Neural crest cell (in vitro differentiated cells): ENCODE data around the gene PANX1. TPM values are rescaled to one million over a fixed set of nuclear protein-coding genes. Genes with fewer than 3 reads are reported as not detected.

Experiments used
- DNase-seq: peaks from one replicate; pipeline ENCODE4 v3.0.0; 2021; ENCODE audit warnings: low read depth, mixed read lengths, low spot score
- H3K27ac Mint-ChIP-seq: one replicate; pipeline ENCODE4 v1.8.0; 2021; ENCODE audit warnings: mild to moderate bottlenecking, mixed read lengths; ENCODE audit not compliant: unreplicated experiment
- H3K27me3 Mint-ChIP-seq: 2 replicates; pipeline ENCODE4 v1.8.0; 2021; ENCODE audit warnings: low read depth, mild to moderate bottlenecking, mixed read lengths
- H3K36me3 Mint-ChIP-seq: 2 replicates; pipeline ENCODE4 v1.8.0; 2021; ENCODE audit warnings: low read depth, mild to moderate bottlenecking, mixed read lengths
- H3K4me1 Mint-ChIP-seq: 2 replicates; pipeline ENCODE4 v1.8.0; 2021; ENCODE audit warnings: mixed read lengths
- H3K4me3 Mint-ChIP-seq: one replicate; pipeline ENCODE4 v1.8.0; 2021; ENCODE audit warnings: mild to moderate bottlenecking, mixed read lengths
- H3K9me3 Mint-ChIP-seq: 2 replicates; pipeline ENCODE4 v1.8.0; 2021; ENCODE audit warnings: mixed read lengths
- CTCF ChIP-seq: fragments of 200-600 bp; sonication (generic); conservative IDR thresholded peaks from 2 replicates; pipeline ENCODE4 v1.5.0; 2021; ENCODE audit warnings: antibody characterized with exemption, mild to moderate bottlenecking
- total RNA-seq: library from RNA; stranded (reverse); gene quantifications from 2 replicates; pipeline ENCODE4 v1.2.1, GENCODE V29; 2021

The PANX1 gene
- total RNA-seq, 1 donor from 2014 or later: 43.1 TPM

- H3K4me1 Mint-ChIP-seq: peaks cover 60% of the 10 kb centered on the region
- no peaks in the 10 kb centered on the region for H3K9me3 Mint-ChIP-seq
- DNase-seq: no peak
- no peak overlapping the region for H3K4me3 Mint-ChIP-seq
- no peaks in the 10 kb centered on the region for H3K27me3 Mint-ChIP-seq
- H3K36me3 Mint-ChIP-seq: no peaks in the 10 kb centered on the region
- H3K27ac Mint-ChIP-seq: no peak overlapping the region
- TF ChIP-seq CTCF: no peak
These were observed 18.8 kb downstream of the PANX1 start for GRCh38 chr11:94147433-94147845.

GRCh38 chr11:94148189-94148588 is 19.5 kb downstream of the PANX1 start:
- peaks cover 60% of the 10 kb centered on the region for H3K4me1 Mint-ChIP-seq
- no peaks in the 10 kb centered on the region for H3K9me3 Mint-ChIP-seq
- H3K27ac Mint-ChIP-seq: no peak overlapping the region

GRCh38 chr11:94149431-94150017 is 20.9 kb downstream of the PANX1 start:
- H3K27me3 Mint-ChIP-seq: no peaks in the 10 kb centered on the region
- no peak overlapping the region for H3K4me3 Mint-ChIP-seq
- no peak for TF ChIP-seq CTCF
- peaks cover 3% of the 10 kb centered on the region for H3K36me3 Mint-ChIP-seq
- DNase-seq: no peak
- H3K4me1 Mint-ChIP-seq: peaks cover 59% of the 10 kb centered on the region
- no peaks in the 10 kb centered on the region for H3K9me3 Mint-ChIP-seq
- no peak overlapping the region for H3K27ac Mint-ChIP-seq

More at GRCh38 chr11:94148189-94148588, 19.5 kb downstream of the PANX1 start:
- DNase-seq: no peak
- H3K36me3 Mint-ChIP-seq: no peaks in the 10 kb centered on the region
- H3K27me3 Mint-ChIP-seq: no peaks in the 10 kb centered on the region
- no peak overlapping the region for H3K4me3 Mint-ChIP-seq
- TF ChIP-seq CTCF: no peak

- Mint-ChIP-seq H3K4me1 (peaks cover 56% of the 10 kb centered on the region), H3K27ac (no peak overlapping the region), H3K36me3 (peaks cover 3% of the 10 kb centered on the region), H3K9me3 (no peaks in the 10 kb centered on the region), H3K27me3 (no peaks in the 10 kb centered on the region), H3K4me3 (no peak overlapping the region)
- no peak for DNase-seq
- TF ChIP-seq CTCF: no peak
These were observed 21.4 kb downstream of the PANX1 start for GRCh38 chr11:94150056-94150455.

- Mint-ChIP-seq H3K9me3 (no peaks in the 10 kb centered on the region), H3K4me3 (no peak overlapping the region), H3K27ac (no peak overlapping the region), H3K27me3 (no peaks in the 10 kb centered on the region), H3K4me1 (peaks cover 56% of the 10 kb centered on the region), H3K36me3 (peaks cover 9% of the 10 kb centered on the region)
- TF ChIP-seq CTCF: no peak
- DNase-seq: no peak
These were observed 22.4 kb downstream of the PANX1 start for GRCh38 chr11:94150704-94151685.
